ENCODE measurements around the gene GPRC5A.

The GPRC5A gene

DNA sequence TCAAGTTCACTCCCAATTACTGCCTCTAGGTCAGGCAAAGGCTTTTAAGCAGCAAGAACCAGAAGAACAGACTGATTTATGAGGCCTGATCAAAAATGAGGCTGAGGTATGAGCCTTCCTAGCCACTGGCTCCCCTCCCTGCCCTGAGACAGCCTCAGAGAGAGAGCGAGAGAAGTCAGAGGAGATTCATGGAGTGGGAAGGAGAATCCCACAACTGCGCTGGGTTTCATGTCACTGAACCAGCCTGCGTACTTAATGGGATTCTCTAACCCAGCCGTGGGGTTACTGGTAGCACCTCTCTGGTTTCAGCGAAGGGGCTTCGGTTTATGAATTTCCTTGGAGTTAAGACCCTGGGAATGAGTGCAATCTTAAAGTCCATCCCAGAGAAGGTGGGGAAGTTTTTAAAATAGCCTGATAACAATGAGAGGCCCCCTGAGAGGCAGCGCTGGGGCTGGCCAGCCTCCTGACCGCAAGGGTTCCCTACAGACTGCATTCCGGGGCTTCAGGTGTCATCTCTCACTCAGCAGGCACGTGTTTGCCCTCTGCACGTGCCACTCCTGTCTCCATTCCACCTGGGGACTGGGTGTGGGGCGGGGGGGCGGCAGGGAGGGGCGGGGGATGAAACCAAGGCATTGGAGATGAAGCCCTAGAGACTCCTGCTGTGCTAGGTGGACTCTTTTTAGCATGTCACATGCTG is 6.1 kb upstream of the GPRC5A start:
- no peak for DNase-seq (ENCODE audit: low spot score)

DNA sequence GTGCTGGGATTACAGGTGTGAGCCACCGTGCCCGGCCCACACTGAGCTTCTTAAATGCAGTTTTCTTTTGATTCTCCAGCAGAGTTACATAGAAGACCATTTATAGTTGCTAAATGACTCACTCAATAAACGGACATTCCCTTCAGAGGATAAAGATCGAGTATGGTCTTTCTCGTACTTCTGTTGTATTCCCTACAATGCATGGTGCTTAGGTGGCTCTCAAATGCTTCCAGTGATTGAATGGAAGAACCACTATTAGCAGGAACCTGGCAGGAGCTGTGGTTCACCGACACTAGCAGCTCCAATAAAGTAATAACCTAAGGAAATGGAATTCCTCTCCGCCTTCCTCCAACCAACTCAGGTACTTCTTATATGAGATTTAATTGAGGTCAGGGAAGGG is 3.9 kb upstream of the GPRC5A start:
- DNase-seq (ENCODE audit: low spot score), result no peak

DNA sequence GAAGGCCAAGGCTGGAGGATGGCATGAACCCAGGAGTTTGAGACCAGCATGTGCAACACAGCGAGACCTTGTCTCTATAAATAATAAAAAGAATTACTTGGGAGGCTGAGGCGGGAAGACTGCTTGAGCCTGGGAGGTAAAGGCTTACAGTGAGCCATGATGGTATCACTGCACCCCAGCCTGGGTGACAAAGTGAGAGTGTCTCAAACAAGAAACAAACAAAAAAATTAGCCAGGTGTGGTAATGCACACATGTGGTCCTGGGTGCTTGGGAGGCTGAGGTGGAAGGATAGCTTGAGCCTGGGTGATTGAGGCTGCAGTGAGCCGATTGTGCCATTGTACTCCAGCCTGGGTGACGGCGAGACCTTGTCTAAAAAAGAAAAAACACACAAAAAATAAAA is 1.7 kb upstream of the GPRC5A start:
- DNase-seq (ENCODE audit: low spot score), result no peak

DNA sequence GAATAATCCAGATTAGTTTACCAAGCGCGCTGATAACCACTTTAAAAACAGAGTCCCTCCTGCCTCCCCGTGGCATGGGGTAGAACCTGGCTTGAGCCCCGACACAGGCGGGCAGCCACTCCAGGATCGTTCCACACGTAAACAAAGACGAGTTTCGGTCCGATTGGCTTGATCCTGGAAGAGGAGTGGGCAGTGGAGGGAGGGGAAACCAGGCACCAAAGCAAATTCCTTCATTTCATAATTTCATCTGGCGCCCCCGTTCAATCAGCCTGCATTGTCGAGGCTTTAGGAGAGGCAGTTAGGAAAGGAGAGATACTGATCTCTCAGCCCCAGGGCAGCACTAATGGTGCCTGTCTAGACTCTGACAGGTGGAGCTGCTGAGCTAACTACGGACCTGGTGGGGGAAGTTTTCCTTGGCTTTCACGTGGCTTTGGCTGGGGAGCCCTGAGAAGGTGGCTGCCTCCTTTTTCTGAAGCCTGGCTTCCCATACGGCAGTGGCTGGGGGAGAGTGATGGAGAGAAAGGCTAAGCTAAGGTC is 751 bp upstream of the GPRC5A start:
- peak; percentile 60 for DNase-seq (ENCODE audit: low spot score)

DNA sequence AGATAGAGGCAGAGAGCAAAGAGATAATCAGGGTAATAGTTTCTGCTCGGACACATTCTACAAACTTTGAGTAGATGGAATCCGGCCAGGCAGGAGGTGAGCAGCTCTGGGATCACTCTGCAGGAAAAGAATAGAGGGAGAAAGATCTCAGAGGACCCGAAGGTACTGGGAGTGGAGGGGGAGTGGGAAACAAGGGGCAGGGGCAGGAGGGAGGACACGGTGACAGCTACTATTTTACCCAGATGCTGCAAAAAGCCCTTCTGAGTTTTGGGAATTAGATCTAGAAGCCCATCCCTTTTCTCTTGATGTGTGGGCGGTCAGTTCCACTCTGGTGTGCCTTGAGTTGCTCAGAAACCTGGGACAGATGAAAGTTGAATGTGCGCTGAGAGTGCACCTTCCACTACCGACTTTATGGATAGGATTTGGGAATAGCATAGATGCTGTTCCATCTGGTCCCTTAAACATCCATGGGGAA is 556 bp downstream of the GPRC5A start:
- DNase-seq (ENCODE audit: low spot score), result no peak

DNA sequence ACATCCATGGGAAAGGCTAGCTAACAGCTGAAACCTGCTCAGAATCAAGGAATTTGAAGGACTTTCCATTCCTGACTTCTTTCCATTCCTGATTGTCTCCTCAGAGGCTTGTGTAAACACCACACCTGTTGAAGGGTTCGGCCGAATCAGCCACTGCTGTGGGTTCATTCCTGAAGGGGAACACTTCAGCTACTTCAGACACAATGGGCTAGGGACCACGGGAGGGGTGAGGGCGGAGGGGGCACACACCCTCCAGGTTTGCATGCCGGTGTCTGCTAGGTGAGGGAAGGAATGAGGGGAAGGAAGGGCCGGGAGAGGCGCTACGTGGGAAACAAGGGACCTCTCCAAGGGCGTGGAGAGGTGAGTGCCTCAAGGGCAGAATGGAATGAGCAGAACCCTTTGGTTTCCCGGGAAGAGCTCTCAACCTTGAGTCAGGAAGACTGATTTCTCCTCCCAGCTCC is 1.3 kb downstream of the GPRC5A start:
- no peak for DNase-seq (ENCODE audit: low spot score)

DNA sequence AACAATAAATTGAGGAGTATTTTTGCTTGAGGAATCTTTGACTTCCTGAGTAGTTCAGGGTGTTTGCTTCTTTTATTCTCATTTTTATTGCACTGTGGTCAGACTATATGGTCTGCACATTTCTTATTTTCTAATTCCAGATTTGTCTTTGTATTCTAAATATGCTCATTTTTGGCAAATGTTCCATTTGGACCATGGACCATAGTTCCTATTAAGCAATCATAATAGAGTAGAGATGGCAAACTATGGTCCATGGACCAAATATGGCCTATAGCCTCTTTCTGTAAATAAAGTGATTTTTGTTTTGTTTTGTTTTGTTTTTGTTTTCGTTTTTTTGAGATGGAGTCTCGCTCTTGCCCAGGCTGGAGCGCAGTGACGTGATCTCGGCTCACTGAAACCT is 2.1 kb downstream of the GPRC5A start:
- no peak for DNase-seq (ENCODE audit: low spot score)

DNA sequence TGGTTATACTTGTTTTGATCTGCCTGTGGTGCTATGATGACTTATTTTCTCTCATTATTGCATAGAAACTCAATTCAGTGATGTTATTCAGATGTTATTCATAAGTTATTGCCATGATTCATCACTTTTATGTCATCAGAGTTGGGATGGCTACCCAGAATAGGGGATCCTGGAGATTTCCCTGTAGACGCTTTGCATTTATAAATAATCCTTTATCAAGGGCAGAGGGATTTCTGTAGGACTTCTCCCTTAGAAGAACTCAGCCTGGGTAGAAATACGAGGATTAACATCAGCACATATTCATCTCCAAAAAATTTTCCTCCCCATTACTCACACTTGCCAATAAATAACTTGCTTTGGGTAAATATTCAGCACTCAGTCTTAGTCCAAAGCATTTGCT is 4.9 kb downstream of the GPRC5A start:
- DNase-seq (ENCODE audit: low spot score), result peak; percentile 79

DNA sequence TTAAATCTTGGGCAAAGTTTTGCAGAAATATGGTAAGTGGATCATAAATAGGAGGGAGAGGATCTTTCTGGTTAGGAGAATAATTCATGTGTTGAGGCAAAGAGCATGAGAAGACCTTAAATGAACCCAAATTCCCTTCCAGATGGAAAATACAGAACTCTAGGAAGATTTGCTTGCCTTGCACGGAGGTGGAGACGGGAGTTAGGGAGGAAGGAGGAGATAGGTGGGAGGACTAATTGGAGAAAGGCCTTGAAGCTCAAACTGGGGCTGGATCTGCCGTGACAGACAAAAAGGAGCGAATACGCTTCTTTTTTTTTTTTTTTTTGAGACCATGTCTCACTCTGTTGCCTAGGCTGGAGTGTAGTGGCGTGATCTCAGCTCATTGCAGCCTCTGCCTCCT is 5.9 kb downstream of the GPRC5A start:
- no peak for DNase-seq (ENCODE audit: low spot score)

DNA sequence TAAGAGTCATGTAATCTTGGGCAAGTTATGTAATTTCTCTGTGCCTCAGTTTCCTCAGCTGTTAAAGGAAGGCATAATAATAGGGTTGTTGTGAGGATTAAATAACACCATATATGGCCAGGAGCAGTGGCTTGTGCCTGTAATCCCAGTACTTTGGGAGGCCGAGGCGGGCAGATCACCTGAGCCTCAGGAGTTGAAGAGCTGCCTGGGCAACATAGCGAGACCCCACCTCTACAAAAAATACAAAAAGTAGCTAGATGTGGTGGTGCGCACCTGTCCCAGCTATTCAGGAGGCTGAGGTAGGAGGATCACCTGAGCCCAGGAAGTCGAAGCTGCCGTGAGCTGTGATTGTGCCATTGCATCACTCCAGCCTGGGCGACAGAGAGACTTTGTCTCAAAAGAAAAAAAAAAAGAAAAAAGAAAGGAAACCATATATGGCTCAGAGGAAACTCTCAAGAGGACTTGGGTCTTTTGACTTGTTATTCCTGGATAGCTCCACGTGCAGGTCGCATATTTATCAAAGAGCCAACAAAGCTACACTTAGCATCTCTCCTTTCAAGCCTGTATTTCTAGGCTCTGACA is 6.9 kb downstream of the GPRC5A start:
- DNase-seq (ENCODE audit: low spot score), result no peak

DNA sequence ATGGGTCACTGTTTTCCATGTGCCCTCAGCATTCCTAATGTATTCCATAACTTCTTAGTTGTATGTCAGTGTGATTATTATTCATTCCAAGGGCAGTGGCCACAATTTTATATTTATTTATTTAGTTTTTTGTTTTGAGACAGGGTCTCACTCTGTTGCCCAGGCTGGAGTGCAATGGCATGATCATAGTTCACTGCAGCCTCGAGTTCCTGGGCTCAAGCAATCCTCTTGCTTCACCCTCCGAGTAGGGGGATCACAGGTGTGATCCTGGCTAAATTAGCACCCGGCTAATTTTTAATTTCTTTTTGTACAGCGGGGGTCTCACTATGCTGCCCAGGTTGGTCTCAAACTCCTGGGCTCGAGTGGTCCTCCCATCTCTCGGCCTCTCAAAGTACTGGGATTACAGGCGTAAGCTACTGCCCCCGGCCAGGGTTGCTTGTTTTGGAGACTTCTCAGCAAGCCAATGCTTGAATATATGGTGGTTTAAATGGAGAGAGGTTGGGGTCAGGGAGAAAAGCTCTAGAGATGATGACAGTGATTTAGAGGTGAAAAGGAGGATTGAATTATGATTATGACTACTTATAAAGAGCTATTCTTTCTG is 7.6 kb downstream of the GPRC5A start:
- DNase-seq (ENCODE audit: low spot score), result no peak

DNA sequence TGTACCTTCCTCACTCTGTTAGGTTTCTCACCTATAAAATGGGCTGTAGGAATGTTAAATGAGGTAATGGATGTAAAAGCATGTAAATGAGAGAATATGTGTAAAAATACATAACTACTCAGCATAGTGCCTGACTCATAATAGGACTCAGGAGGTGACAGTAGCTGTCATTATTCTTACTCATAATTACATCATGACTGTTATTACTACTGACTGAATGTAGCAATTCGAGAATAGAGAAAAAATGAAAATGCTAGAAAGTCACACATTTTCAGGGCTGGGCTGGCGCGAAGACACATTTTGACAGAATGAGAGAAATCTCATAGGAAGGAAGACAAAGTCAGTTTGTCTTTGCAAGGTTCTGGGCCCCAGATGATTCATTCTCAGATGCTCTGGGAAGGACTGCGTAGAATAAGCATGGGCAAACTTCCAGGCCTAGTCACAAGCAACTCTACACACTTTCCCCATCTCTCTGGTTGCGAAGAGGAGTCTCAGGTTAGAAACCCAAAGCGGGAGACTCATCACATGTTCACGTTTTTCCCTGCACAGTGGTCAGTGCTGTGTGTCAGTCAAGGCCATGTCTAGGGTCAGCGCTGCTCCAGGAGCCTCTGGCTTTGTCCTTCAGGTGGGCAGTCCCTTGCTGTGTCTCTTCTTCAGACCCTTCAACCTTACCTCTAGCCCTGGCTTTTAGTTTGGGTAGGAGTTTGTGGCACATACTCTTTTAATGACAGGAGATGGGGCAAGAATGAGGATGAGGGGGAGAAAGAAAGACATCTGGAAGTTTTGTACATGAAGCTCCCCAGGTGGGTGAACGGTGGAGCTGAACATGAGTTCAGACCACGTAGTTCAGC is 8.4 kb downstream of the GPRC5A start:
- DNase-seq (ENCODE audit: low spot score), result peak; percentile 97

DNA sequence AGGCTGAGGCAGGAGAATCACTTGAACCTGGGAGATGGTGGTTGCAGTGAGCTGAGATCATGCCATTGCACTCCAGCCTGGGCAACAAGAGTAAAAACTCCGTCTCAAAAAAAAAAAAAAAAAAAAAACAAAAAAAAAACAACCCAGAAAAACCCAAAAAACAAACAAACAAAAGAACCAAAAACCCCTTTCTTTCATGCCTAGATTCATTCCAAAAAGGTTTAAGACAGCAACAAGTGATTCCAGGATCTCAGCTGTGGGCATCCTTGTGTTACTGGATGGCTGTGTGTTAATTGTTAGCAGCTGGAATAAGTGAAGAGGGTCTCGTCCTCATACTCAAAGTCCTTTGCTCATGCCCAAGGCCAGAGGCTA is 9.4 kb downstream of the GPRC5A start:
- DNase-seq (ENCODE audit: low spot score), result no peak

DNA sequence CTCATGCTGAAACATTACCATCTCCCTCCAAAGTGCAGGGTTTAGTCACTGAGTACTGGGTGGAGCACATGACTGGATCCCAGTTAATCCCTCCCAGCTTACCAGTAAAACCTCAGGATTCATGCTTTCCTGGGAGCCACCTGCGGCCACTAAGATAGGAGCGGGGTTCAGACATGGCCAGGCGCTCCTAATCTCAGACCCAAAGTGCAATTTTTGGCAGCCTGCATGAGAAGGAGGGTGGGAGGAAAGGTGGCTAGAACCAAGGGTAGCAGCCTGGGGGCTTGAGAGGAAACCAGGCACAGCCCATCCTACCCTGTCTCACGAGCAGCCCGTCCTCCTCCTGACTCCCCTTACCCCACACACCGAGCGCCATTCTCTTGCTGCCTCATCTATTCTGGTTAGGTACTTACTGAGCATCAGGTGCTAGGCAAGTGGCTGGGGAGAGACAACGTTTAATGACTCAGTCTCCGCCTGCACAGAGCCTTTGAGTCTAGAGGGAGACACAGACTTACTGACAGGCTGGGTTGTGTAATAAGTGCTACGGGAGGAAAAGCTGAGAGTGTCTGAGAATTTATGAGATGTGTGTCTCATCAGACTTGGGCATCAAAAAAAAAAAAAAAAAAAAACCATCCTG is 9.9 kb downstream of the GPRC5A start:
- DNase-seq (ENCODE audit: low spot score), result peak; percentile 88

DNA sequence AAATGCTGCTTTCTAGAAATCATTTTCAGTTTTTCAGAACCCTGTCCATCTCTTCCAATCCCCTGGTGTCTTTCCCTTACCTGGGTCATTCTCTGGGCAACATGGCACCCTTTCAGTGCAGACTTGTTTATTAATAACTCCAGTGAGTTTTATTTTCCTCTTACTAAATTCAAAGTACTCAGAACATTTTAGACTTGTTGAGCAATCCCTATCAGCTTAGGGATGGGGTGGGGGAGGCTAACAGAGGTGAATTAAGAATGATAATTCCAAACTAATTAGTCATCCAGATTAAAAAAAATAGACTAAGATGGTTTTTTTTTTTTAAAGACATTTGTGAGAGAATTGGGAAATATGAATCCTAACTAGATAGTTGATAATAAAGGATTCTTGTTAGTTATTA is 10.7 kb downstream of the GPRC5A start:
- DNase-seq (ENCODE audit: low spot score), result no peak

DNA sequence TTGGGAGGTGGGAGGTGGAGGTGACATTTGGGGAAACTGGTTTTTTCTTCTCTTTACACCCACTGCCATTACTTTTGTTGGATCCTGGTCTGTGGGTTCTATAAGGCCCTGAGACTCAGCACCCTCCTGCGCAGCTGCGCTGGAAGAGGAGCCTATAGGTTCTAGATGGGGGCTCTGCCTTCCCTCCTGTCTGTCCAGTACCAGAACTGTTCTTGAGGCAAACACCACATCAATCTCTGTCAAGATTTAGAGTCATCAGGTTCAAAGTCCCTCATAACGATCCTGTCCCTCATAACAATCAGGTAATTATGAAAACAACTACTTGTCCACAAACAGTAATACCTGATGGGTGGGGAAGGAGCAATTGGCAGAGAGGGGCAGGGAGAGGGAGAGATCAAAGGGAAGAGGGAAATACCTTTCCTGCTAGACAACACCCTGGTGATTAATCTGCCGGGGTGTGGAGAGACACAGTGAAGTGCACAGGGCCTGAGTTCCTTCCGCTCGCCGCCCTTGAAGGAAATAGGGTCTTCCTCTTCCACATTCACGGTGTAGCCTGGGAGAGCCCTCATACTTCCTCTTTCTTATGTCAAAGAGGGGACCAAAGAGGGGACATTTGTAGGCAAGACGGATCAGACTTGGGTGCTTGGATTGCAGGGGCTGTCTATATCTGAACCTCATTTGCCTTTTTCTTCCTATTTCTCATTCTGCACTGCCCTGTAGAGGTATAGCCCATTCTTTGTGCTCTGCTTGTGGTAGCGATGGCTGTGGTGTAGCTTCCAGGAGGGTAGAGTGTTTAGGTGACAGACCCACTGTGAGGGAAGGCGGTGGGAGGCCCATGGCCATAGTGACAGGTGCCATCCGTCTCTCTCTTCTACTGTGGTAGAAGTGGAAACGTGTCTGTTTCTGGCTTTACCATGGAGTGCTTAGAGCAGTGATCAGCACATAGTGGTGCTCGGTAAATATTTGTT is 12.6 kb downstream of the GPRC5A start:
- DNase-seq (ENCODE audit: low spot score), result no peak

DNA sequence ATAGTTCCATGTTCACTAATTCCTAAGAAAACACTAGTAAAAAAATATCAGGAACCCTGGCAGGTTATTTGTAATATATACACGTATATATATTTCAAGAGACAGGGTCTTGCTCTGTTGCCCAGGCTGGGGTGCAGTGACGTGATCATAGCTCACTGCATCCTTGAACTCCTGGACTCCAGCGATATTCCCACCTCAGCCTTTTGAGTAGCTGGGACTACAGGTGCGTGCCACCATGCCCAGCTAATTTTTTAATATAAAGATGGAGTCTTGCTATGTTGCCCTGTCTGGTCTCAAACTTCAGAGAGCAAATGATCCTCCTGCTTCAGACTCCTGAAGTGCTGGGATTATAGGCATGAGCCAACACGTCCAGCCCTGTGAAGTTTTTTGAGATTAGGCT is 16.2 kb downstream of the GPRC5A start:
- DNase-seq (ENCODE audit: low spot score), result no peak

DNA sequence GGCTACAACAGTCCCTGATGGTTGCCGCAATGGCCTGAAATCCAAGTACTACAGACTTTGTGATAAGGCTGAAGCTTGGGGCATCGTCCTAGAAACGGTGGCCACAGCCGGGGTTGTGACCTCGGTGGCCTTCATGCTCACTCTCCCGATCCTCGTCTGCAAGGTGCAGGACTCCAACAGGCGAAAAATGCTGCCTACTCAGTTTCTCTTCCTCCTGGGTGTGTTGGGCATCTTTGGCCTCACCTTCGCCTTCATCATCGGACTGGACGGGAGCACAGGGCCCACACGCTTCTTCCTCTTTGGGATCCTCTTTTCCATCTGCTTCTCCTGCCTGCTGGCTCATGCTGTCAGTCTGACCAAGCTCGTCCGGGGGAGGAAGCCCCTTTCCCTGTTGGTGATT is 16.9 kb downstream of the GPRC5A start:
- no peak for DNase-seq (ENCODE audit: low spot score)

DNA sequence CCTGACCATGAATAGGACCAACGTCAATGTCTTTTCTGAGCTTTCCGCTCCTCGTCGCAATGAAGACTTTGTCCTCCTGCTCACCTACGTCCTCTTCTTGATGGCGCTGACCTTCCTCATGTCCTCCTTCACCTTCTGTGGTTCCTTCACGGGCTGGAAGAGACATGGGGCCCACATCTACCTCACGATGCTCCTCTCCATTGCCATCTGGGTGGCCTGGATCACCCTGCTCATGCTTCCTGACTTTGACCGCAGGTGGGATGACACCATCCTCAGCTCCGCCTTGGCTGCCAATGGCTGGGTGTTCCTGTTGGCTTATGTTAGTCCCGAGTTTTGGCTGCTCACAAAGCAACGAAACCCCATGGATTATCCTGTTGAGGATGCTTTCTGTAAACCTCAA is 17.3 kb downstream of the GPRC5A start:
- DNase-seq (ENCODE audit: low spot score), result no peak

DNA sequence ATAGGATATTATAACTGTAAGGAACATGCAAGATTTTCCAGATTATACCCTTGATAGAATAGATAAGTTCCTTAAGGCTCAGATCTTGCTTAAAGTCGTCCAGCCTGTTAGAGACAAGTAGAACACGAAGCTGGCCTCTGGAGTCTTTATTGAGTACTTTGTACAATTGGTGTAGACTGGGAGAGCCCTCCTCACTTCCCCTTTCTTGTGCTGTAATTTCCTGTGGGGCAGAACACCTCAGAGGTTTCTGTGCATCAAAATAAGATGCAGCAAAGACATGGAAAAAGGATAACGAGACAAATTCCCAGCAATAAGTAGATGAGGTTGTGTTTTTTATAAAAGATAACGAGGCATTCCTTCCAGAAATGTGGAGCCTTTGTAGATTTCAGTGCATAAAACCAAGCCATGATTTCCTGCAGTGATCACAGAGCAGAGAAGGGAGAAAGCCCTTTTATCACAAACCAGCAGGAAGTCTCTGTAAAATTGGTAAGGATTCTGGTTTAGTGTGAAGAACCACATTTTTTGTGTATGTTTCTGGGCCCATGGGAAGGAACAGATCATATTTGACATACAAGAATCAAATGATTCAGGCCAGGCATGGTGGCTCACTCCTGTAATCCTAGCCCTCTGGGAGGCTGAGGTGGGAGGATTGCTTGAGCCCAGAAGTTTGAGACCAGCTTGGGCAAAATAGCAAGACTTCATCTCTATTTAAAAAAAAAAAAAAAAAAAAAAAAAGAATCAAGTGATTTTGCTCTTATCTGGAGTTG is 18.0 kb downstream of the GPRC5A start:
- no peak for DNase-seq (ENCODE audit: low spot score)
